NB4 (cell line): ENCODE results near the gene PCCB.

Experiments used
- DNase-seq: peaks from one replicate; pipeline ENCODE4 v3.0.0; 2010; ENCODE audit warnings: low read depth
- H3K4me3 ChIP-seq: one replicate; pipeline ENCODE4 v1.5.1; 2011; ENCODE audit warnings: mild to moderate bottlenecking, low read depth, low read length, moderate library complexity
- CTCF ChIP-seq: IDR thresholded peaks from one replicate; pipeline ENCODE4 v1.5.1; 2012; ENCODE audit warnings: low read depth, low read length
- MAX ChIP-seq: IDR thresholded peaks from 2 replicates; pipeline ENCODE4 v1.6.1; 2011; ENCODE audit warnings: low read depth, low read length
- MYC ChIP-seq: IDR thresholded peaks from 2 replicates; pipeline ENCODE4 v1.6.1; 2011; ENCODE audit warnings: low read depth, low read length
- POLR2A ChIP-seq: IDR thresholded peaks from 2 replicates; pipeline ENCODE4 v1.6.1; 2011; ENCODE audit warnings: mild to moderate bottlenecking; ENCODE audit not compliant: insufficient read length; ENCODE audit errors: extremely low read depth

Gene PCCB

GRCh38 chr3:136292500-136292899 lies 42.4 kb downstream of the PCCB start:
- TF ChIP-seq POLR2A (no peak), MYC (no peak), MAX (no peak), CTCF (no peak)
- no peak for DNase-seq

GRCh38 chr3:136293279-136293678 lies 43.1 kb downstream of the PCCB start:
- H3K4me3 ChIP-seq = no peak overlapping the region
- DNase-seq = no peak
- TF ChIP-seq MAX (no peak), MYC (no peak), POLR2A (no peak), CTCF (no peak)

More at GRCh38 chr3:136292500-136292899, 42.4 kb downstream of the PCCB start:
- H3K4me3 ChIP-seq = no peak overlapping the region

DNA sequence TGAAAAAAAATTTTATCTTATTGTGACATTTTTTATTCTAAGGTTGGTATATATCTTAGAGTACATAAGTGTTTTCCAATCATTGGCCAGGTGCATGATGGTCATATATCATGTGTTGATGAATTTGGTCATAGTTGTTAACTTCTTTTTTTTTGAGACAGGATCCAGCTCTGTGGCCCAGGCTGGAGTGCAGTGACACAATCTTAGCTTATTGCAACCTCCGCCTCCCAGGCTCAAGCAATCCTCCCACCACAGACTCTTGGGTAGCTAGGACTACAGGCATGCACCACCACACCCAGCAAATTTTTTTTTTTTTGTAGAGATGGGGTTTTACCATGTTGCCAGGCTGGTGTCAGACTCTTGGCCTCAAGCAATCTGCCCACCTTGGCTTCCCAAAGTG lies 44.0 kb downstream of the PCCB start:
- no peak for TF ChIP-seq POLR2A
- no peak for TF ChIP-seq MAX
- TF ChIP-seq MYC = no peak
- no peak for TF ChIP-seq CTCF
- H3K4me3 ChIP-seq = no peak overlapping the region
- no peak for DNase-seq

DNA sequence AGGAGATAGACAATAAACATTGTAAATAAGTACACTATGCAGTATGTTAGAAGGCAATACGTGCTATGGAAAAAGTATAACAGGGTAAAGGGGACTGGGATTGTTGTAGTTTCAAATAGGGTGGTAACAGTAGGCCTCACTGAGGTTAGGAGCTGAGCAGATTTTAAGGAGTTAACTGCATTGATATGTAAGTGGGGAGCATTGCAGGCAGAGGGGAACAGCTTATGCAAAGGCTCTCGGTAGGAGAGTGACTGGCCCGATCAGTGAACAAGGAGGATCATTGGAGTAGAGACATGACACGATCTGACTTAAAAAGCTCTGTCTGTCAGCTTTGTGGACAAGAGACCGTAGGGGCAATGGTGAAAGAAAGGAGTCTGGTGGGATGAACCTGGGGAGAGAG lies 46.8 kb downstream of the PCCB start:
- TF ChIP-seq POLR2A (no peak), CTCF (no peak), MAX (no peak), MYC (no peak)
- no peak overlapping the region for H3K4me3 ChIP-seq
- no peak for DNase-seq

DNA sequence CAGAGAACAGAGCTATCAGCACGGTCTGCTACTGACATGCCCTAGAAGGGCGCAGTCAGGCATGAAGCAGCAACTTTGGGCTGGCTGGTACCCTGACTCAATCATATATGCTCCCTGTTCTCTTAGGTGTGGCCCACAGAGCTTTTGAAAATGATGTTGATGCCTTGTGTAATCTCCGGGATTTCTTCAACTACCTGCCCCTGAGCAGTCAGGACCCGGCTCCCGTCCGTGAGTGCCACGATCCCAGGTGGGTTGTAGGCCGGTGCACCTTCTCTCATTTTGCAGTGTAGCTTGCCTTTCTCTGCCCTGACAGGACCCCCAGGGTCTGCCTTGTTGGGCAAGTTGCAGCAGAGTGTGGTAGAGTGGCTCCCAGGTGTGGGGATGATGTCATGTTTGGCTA lies 47.7 kb downstream of the PCCB start:
- H3K4me3 ChIP-seq = no peak overlapping the region
- TF ChIP-seq MYC (no peak), MAX (no peak), CTCF (no peak), POLR2A (no peak)
- DNase-seq = no peak

- no peak for DNase-seq
- TF ChIP-seq CTCF (no peak), POLR2A (no peak), MAX (no peak), MYC (no peak)
- H3K4me3 ChIP-seq = no peak overlapping the region
Measured at GRCh38 chr3:136300444-136300843, 50.3 kb downstream of the PCCB start.
